Stimulated activated CD4-positive, alpha-beta T cell treated with anti-CD3 and anti-CD28 coated beads, Interleukin-4, amount 100 ng/mL, for 4 hours (primary cell): Measurements from ENCODE around the gene GNAI3.

Experiments
- DNase-seq, 2 experiments: peaks; one replicate each; pipeline ENCODE4 v3.0.0-alpha.2; 2020

The GNAI3 gene

GRCh38 chr1:109624201-109625010 lies 76.0 kb downstream of the GNAI3 start:
- DNase-seq: no peak

- no peak for DNase-seq
Observed at GRCh38 chr1:109625176-109625575, 76.8 kb downstream of the GNAI3 start.

DNA sequence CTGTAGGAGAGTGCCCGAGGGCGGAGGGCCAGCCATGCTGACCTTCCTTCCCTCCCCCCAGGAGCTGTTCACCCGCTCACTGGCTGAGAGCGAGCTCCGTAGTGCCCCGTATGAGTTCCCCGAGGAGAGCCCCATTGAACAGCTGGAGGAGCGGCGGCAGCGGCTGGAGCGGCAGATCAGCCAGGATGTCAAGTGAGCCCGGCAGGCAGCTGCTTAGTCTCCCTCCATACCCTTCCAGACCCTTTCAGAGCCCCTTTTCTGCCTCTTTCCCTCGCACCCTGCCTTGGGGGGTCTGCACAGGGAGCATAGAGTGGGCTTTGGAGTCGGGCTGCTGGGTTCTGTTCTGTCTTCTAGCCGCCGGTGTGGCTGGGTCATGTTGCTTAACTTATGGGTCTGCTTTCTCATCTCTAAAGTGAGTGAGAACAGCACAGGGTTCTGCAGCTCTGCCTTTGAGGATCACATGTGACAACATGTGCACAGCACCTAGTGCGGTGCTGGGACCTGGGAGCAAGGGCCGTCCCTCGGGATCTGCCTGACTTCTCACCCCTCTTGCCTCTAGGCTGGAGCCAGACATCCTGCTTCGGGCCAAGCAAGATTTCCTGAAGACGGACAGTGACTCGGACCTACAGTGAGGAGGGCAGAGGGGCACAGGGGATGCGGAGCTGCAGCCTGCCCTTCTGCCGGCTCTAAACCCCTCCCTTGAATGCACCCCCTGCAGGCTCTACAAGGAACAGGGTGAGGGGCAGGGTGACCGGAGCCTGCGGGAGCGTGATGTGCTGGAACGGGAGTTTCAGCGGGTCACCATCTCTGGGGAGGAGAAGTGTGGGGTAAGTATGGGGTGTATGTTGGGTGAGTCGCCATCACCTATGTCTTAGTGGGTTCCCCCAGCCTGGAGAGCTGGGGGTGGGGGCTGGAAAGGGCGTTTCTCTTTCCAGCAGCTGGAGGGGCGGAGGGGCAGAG lies 77.5 kb downstream of the GNAI3 start:
- no peak for DNase-seq

DNA sequence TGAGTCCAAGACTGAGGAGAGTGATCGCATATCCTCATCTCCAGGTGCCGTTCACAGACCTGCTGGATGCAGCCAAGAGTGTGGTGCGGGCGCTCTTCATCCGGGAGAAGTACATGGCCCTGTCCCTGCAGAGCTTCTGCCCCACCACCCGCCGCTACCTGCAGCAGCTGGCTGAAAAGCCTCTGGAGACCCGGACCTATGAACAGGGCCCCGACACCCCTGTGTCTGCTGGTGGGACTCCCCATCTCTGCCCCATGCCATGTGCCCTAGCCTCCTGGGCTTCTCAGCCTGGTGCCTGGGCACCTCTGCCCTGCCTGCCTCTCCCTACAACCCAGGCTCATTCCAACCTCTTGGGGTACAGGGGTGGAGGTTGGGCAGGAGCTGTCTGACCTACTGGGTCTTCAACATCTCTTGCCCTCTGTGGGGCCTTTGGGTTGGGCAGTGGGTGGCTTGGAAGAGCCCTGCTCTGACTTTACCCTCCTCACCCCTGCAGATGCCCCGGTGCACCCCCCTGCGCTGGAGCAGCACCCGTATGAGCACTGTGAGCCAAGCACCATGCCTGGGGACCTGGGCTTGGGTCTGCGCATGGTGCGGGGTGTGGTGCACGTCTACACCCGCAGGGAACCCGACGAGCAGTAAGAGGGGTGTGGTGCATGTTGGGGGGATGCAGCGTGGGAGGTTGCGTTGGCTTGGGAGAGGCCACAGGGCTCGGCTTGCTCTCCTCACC lies 78.4 kb downstream of the GNAI3 start:
- DNase-seq: no peak

DNA sequence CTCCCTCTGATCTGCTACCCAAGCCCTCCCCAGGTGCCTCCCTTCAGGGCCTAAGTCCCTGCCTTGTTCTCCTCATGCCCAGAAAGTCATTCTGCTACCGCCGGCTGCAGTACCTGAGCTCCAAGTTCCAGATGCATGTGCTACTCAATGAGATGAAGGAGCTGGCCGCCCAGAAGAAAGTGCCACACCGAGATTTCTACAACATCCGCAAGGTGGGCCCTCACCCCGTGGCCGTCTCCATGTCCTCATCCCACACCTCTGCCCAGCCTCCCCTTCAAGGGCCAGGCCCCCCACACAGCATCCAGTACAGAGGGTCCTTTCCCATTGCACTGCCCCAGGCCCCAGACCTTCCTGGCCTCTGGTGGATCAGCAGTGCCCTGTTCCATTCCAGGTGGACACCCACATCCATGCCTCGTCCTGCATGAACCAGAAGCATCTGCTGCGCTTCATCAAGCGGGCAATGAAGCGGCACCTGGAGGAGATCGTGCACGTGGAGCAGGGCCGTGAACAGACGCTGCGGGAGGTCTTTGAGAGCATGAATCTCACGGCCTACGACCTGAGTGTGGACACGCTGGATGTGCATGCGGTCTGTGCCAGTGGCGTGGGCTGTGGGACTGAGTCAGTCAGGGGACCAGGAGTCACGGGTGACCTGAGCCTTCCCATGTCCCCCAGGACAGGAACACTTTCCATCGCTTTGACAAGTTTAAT lies 79.4 kb downstream of the GNAI3 start:
- no peak for DNase-seq

GRCh38 chr1:109628540-109629321 lies 80.3 kb downstream of the GNAI3 start:
- DNase-seq: no peak

- no peak for DNase-seq
Observed at GRCh38 chr1:109629372-109630030, 81.1 kb downstream of the GNAI3 start.

- peak in 1 of 2 experiments; percentile 39 for DNase-seq
Observed at GRCh38 chr1:109630081-109630897, 81.9 kb downstream of the GNAI3 start.

DNA sequence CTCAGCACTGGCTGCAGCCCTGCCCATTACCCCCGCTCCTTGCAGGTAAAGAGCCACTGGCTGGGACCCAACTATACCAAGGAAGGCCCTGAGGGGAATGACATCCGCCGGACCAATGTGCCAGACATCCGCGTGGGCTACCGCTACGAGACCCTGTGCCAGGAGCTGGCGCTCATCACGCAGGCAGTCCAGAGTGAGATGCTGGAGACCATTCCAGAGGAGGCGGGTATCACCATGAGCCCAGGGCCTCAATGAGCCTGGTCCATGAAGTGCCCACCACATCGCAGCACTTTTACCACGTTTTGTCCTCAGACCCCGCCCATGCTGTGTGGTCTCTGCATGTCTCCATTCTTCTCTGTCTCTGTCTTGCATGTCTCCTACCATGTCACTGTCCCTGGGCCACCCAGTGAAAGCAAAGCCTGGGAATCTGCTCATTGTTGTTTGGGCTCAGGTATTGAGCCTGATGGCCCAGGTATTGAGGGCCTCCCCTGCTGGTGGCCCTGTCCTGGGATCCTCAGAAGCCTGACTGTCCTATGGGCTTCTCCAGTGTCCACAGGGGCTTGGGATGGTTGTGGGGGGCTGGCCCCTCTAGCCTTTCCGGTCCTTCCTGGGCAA lies 82.6 kb downstream of the GNAI3 start:
- DNase-seq: no peak

DNA sequence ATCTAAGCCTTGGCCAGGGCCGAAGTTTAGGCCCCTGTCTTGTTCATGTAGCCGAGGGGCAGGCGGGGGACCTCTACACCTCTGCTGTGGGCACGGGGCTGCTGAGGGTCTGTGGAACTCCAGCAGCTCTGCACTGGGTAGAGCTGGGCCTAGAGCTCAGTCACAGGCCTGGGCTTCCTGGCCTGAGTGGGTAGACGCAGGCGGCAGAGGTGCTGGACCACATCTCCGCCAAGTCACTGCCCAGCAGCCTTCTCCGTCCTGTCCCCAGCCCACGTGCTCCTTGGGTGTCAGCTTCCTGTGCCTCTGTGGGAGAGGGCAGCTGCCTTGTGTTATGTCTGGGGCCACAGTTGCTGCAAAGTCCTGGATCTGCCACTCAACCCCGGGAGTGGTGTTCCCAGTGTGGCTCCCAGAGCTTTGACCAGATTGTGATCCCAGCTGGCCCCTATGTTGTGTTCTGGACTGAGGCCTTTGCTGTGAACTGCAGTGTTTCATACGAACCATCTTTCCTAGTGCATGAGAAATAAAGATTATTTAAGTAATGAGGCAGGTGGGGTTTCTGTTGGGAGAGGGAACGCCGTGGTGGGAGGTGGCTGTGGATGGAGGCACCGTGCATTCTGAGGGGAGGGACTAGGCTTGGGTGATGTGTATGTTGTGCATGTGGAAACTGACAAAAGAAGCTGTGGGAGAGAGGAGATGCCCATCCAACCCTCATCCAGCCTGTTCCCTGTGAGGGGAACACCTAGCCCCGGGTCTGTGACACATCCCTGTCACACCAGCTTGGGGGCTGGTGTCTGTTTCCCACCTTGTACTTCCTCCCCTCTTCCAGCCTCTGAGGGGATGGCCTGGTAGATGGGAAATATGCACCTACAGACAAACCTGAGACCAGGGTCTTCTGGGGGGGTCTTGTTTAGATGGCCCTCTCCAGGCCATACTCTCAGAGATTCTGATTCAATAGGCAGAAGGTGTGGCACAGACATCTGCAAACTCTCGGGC lies 83.4 kb downstream of the GNAI3 start:
- DNase-seq: no peak

GRCh38 chr1:109632671-109633346 lies 84.4 kb downstream of the GNAI3 start:
- DNase-seq: no peak

GRCh38 chr1:109634292-109634691 lies 85.9 kb downstream of the GNAI3 start:
- no peak for DNase-seq

DNA sequence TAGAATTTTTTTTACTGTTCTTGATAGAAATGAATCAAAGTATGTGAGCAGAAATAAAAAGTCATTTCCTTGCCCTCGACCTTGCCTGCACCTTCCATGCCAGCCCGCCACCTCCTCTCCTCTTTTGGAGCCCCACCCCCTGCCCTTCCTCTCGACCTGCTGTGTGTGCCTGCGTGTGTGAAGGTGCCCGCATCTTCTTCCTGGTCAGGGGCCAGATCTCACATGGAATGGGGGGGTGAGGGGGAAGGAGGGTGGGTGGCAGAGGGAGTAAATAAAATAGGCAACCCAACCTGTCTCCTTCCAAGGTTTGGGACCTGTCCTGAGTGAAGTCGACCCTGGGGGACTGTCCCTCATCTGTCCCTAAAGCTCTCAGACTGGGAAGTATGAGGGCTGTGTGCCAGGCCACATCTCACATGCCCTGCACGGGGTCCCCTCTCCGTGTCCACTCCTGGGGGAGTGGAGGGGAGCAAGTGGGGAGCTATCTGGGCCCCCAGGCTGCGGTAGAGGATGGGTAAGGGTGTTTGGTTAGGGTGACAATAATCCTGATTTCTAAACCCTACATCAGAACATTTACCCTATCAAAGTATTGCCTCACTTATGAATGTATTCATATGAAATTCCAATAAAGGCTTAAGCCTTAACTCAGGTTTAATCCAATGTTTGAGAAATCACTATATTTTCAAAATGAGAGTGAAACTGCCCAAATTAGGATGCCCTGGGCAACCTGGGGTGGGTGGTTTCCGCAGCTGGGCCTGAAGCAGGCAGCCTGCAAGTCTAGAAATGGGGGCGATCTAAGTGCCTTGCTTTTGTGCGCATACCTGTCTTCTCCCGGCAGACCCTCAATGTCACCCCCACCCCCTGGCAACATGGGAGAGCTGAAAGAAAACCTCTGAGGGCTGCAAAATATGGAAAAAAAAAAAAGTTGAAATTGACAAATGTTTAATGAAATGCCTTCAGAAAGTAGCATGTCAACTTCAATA lies 86.6 kb downstream of the GNAI3 start:
- DNase-seq: no peak

DNA sequence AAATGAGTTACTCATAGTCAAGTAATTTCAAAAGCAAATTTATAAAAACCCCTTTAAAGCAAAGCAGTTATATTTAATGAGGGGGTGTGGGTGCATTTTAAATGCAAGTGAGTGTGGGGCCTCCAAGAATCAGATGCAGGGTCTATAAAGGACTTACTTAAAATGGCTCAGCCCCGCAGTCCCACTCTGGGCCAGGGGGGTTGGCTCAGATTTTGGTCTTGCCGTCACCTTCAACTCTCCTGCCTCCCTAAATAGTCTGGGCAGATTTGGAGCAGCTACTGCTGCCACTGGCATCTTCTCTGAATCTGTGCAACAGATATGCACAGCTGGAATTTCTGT lies 87.4 kb downstream of the GNAI3 start:
- DNase-seq: no peak

GRCh38 chr1:109636201-109636952 lies 88.0 kb downstream of the GNAI3 start:
- DNase-seq: no peak

- DNase-seq: no peak
Observed at GRCh38 chr1:109637446-109637845, 89.0 kb downstream of the GNAI3 start.
